Gastrocnemius medialis (tissue), 4 donors: ENCODE measurements around the gene ACTL7B. TPM values are rescaled to one million over a fixed set of nuclear protein-coding genes. Genes with fewer than 3 reads are reported as not detected.
"Not testable (repeated sequence)": the region's sequence is repeated elsewhere in the genome, so short reads cannot be mapped to it uniquely, and the experiment has no call there.

Experiments
- ATAC-seq, 2 donors: fragments of 150-250 bp; one replicate each; pipeline ENCODE4 v1.9.1; 2016
- DNase-seq, 2 donors: peaks; one replicate each; pipeline ENCODE4 v3.0.0-alpha.2; 2019
- H3K27ac ChIP-seq, 4 donors: fragments of 200-600 bp; sonication (generic); 1 replicate in 1 of 4; 2 replicates in 3 of 4; pipeline ENCODE4 v1.5.1; 2016 to 2018; ENCODE audit warnings: mild to moderate bottlenecking in 2 of 4, moderate library complexity in 1 of 4
- H3K27me3 ChIP-seq, 3 donors: fragments of 200-600 bp; sonication (generic) in 2 of 3; 1 replicate in 1 of 3; 2 replicates in 2 of 3; pipeline versions ENCODE4 v1.5.1 to v1.6.0; 2016 to 2019; ENCODE audit warnings: mild to moderate bottlenecking in 1 of 3, moderate library complexity in 1 of 3
- H3K36me3 ChIP-seq, 2 donors: fragments of 200-600 bp; sonication (generic) in 1 of 2; one replicate each; pipeline ENCODE4 v1.5.1; 2017 to 2018
- H3K4me1 ChIP-seq, 2 donors: fragments of 200-600 bp; sonication (generic) in 1 of 2; one replicate each; pipeline ENCODE4 v1.5.1; 2016 to 2017; ENCODE audit warnings: mild to moderate bottlenecking in 2 of 2
- H3K4me3 ChIP-seq, 4 donors: fragments of 200-600 bp; sonication (generic) in 3 of 4; 1 replicate in 1 of 4; 2 replicates in 3 of 4; pipeline ENCODE4 v1.5.1; 2016 to 2019; ENCODE audit warnings: mild to moderate bottlenecking in 2 of 4
- H3K9me3 ChIP-seq, 3 donors: fragments of 200-600 bp; sonication (generic) in 2 of 3; 1 replicate in 1 of 3; 2 replicates in 2 of 3; pipeline ENCODE4 v1.5.1; 2016 to 2019
- CTCF ChIP-seq, 5 experiments: fragments of 450-650 bp in 3 of 5; fragments of 200-600 bp in 2 of 5; sonication (generic) in 2 of 5; IDR thresholded peaks in 4 of 5; conservative IDR thresholded peaks in 1 of 5; 1 replicate in 4 of 5; 2 replicates in 1 of 5; pipeline ENCODE4 v1.5.1; 2016 to 2019; ENCODE audit warnings: antibody characterized with exemption in 5 of 5, mild to moderate bottlenecking in 3 of 5, moderate library complexity in 3 of 5
- POLR2A ChIP-seq, 2 donors: fragments of 450-650 bp; IDR thresholded peaks; one replicate each; pipeline ENCODE4 v1.6.1; 2017; ENCODE audit warnings: antibody characterized with exemption in 2 of 2, mild to moderate bottlenecking in 2 of 2, moderate library complexity in 2 of 2
- in situ Hi-C, 4 donors: fragments of 200-750 bp; cut with MboI; loops; one replicate each; pipeline versions ENCODE4 v1.15.0 to v1.8.0; 2017; ENCODE audit warnings: low sequenced_read_pairs in 4 of 4
- intact Hi-C: fragments of 100-400 bp; cut with DNase I; formaldehyde crosslinking; loops from one replicate; pipeline ENCODE4 v1.15.1; 2023; ENCODE audit warnings: low total_unique reads
- total RNA-seq, 4 donors: library from RNA; depleted of rRNA; stranded (reverse); fragments of >200 nt; gene quantifications; one replicate each; pipeline versions ENCODE4 v1.1.0 to v1.2.3, GENCODE V29; 2016

Gene ACTL7B
- total RNA-seq, 4 donors from 2014 or later = not detected

- peaks cover 0 to 3% (median 0%) of the 10 kb centered on the region in 3 donors for H3K27me3 ChIP-seq
- H3K9me3 ChIP-seq = no peaks in the 10 kb centered on the region
- H3K4me3 ChIP-seq = no peak overlapping the region
- ATAC-seq (no peak), DNase-seq (no peak)
- H3K27ac ChIP-seq = no peak overlapping the region
- TF ChIP-seq CTCF (IDR thresholded peaks at IDR 0.05 in 4 of 5, conservative IDR thresholded peaks at IDR 0.05 in 1 of 5) (no peak), POLR2A (IDR thresholded peaks at IDR 0.05) (no peak)
- H3K4me1 ChIP-seq = no peaks in the 10 kb centered on the region
- in situ Hi-C loops (loop anchor here in 1 of 4 donors (25.0 kb wide), 1 partner anchor 108 kb away; no protein-coding TSS in a partner anchor), intact Hi-C loops (no loop called here)
- H3K36me3 ChIP-seq = no peaks in the 10 kb centered on the region
These were observed 1.7 kb downstream of the ACTL7B start for GRCh38 chr9:108854094-108854493.

- in situ Hi-C loops (loop anchor here in 1 of 4 donors (25.0 kb wide), 1 partner anchor 110 kb away; no protein-coding TSS in a partner anchor), intact Hi-C loops (no loop called here)
- Histone ChIP-seq H3K27ac (no peak overlapping the region), H3K4me3 (no peak overlapping the region), H3K27me3 (peaks cover 0 to 3% (median 0%) of the 10 kb centered on the region in 3 donors), H3K9me3 (no peaks in the 10 kb centered on the region), H3K36me3 (no peaks in the 10 kb centered on the region), H3K4me1 (no peaks in the 10 kb centered on the region)
- ATAC-seq = no peak
- no peak for DNase-seq
- TF ChIP-seq CTCF (IDR thresholded peaks at IDR 0.05 in 4 of 5, conservative IDR thresholded peaks at IDR 0.05 in 1 of 5) = no peak
- no peak for TF ChIP-seq POLR2A (IDR thresholded peaks at IDR 0.05)
These were observed 3.7 kb downstream of the ACTL7B start for GRCh38 chr9:108852079-108852478.

- TF ChIP-seq CTCF (IDR thresholded peaks at IDR 0.05 in 4 of 5, conservative IDR thresholded peaks at IDR 0.05 in 1 of 5) (no peak), POLR2A (IDR thresholded peaks at IDR 0.05) (no peak)
- Histone ChIP-seq H3K36me3 (no peaks in the 10 kb centered on the region), H3K4me3 (no peak overlapping the region), H3K27me3 (peaks cover 0 to 3% (median 0%) of the 10 kb centered on the region in 3 donors), H3K9me3 (no peaks in the 10 kb centered on the region), H3K27ac (no peak overlapping the region), H3K4me1 (no peaks in the 10 kb centered on the region)
- in situ Hi-C loops = loop anchor here in 1 of 4 donors (25.0 kb wide), 1 partner anchor 111 kb away; no protein-coding TSS in a partner anchor
- DNase-seq (no peak), ATAC-seq (no peak)
- intact Hi-C loops = no loop called here
These were observed 4.6 kb downstream of the ACTL7B start for GRCh38 chr9:108851138-108851537.

- Histone ChIP-seq H3K27me3 (peaks cover 0 to 3% (median 0%) of the 10 kb centered on the region in 3 donors), H3K27ac (no peak overlapping the region), H3K4me1 (no peaks in the 10 kb centered on the region), H3K36me3 (no peaks in the 10 kb centered on the region), H3K4me3 (no peak overlapping the region), H3K9me3 (no peaks in the 10 kb centered on the region)
- in situ Hi-C loops (loop anchor here in 1 of 4 donors (25.0 kb wide), 1 partner anchor 112 kb away; no protein-coding TSS in a partner anchor), intact Hi-C loops (no loop called here)
- ATAC-seq (no peak), DNase-seq (no peak)
- TF ChIP-seq POLR2A (IDR thresholded peaks at IDR 0.05) = no peak
- TF ChIP-seq CTCF (IDR thresholded peaks at IDR 0.05 in 4 of 5, conservative IDR thresholded peaks at IDR 0.05 in 1 of 5) = no peak
These were observed 5.4 kb downstream of the ACTL7B start for GRCh38 chr9:108850293-108850897.

GRCh38 chr9:108848296-108848695, 7.5 kb downstream of the ACTL7B start:
- ATAC-seq, H3K4me1 ChIP-seq, H3K4me3 ChIP-seq, in situ Hi-C loops, H3K27me3 ChIP-seq, H3K27ac ChIP-seq, DNase-seq, H3K9me3 ChIP-seq, H3K36me3 ChIP-seq, intact Hi-C loops: not testable (repeated sequence)
